GM12872 (cell line): Measurements from ENCODE around the gene S1PR2.

Experiments used
- TF ChIP-seq, protein P1 (sequence below): IDR thresholded peaks from 3 replicates; pipeline ENCODE4 v1.5.1; 2011; ENCODE audit warnings: low read depth, mild to moderate bottlenecking, low read length, moderate library complexity; ENCODE audit not compliant: insufficient read depth

Gene S1PR2

GRCh38 chr19:10251792-10252694 is 20.9 kb upstream of the S1PR2 start, which contains the start of gene MRPL4:
Gene MRPL4 (plus strand): TSS chr19:10252214. CDS start chr19:10252254, 40 bp downstream.
- TF ChIP-seq, protein P1, sequence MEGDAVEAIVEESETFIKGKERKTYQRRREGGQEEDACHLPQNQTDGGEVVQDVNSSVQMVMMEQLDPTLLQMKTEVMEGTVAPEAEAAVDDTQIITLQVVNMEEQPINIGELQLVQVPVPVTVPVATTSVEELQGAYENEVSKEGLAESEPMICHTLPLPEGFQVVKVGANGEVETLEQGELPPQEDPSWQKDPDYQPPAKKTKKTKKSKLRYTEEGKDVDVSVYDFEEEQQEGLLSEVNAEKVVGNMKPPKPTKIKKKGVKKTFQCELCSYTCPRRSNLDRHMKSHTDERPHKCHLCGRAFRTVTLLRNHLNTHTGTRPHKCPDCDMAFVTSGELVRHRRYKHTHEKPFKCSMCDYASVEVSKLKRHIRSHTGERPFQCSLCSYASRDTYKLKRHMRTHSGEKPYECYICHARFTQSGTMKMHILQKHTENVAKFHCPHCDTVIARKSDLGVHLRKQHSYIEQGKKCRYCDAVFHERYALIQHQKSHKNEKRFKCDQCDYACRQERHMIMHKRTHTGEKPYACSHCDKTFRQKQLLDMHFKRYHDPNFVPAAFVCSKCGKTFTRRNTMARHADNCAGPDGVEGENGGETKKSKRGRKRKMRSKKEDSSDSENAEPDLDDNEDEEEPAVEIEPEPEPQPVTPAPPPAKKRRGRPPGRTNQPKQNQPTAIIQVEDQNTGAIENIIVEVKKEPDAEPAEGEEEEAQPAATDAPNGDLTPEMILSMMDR = no peak

DNA sequence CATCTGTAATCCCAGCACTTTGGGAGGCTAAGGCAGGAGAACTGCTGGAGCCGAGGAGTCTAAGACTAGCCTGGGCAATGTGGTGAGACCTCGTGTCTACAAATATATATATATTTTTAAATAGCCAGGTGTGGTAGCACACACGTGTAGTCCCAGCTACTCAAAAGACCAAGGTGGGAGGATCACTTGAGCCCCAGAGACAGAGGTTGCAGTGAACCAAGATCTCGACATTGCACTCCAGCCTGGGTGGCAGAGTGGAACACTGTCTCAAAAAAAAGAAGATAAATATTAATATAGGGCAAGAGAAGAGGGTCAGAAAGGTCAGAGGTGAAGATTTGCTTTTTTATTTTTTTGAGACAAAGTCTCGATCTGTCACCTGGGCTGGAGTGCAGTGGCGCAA is 15.4 kb upstream of the S1PR2 start:
- TF ChIP-seq, protein P1 = no peak

- TF ChIP-seq, protein P1 = no peak
These were observed 14.2 kb upstream of the S1PR2 start for GRCh38 chr19:10245189-10245939.

- TF ChIP-seq, protein P1 = no peak
These were observed 12.5 kb upstream of the S1PR2 start for GRCh38 chr19:10243606-10244005.

GRCh38 chr19:10238172-10238783 is 7.1 kb upstream of the S1PR2 start:
- TF ChIP-seq, protein P1 = no peak

DNA sequence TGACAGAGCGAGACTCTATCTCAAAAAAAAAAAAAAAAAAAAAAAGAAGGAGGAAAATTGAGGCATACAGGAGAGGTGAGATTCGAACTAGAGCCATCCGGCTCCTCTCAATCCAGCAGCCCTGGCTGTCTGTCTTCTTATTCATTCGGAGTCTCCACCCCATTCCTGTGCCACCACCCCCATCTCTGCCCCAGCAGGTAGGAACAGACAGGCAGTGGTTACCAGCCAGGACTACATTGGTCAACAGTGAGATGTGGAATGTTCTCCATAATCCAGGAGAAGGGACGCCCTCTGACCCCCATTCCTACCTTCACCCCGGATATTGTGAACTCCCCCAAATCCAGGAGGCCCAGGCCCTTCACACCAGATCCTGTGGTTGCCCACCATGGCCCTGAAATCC is 6.6 kb upstream of the S1PR2 start:
- TF ChIP-seq, protein P1 = no peak

DNA sequence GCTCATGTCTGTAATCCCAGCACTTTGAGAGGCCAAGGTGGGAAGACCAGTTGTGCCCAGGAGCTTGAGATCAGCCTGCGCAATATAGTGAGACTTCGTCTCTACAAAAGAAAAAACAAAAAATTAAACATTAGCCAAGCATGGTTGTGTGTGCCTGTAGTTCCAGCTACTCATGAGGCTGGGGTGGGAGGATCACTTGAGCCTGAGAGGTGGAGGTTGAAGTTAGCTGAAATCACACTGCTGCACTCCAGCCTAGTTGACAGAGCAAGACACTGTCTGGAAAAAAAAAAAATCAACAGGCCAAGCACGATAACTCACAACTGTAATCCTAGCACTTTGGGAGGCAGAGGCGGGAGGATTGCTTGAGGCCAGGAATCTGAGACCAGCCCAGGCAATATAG is 3.9 kb upstream of the S1PR2 start:
- TF ChIP-seq, protein P1 = no peak
